Peyer's patch (tissue), 4 donors: ENCODE data around the gene DRD2.

ENCODE experiments used
- POLR2A ChIP-seq, 2 donors: fragments of 450-650 bp; IDR thresholded peaks; one replicate each; pipeline ENCODE4 v1.5.1; 2017; ENCODE audit warnings: antibody characterized with exemption in 2 of 2, mild to moderate bottlenecking in 2 of 2, moderate library complexity in 2 of 2
- TF ChIP-seq, protein P1 (sequence below), 6 experiments: fragments of 450-650 bp in 4 of 6; fragments of 200-600 bp in 2 of 6; sonication (generic) in 1 of 6; IDR thresholded peaks; one replicate each; pipeline ENCODE4 v1.5.1; 2017 to 2019; ENCODE audit warnings: antibody characterized with exemption in 6 of 6, mild to moderate bottlenecking in 3 of 6, moderate library complexity in 1 of 6

DNA sequence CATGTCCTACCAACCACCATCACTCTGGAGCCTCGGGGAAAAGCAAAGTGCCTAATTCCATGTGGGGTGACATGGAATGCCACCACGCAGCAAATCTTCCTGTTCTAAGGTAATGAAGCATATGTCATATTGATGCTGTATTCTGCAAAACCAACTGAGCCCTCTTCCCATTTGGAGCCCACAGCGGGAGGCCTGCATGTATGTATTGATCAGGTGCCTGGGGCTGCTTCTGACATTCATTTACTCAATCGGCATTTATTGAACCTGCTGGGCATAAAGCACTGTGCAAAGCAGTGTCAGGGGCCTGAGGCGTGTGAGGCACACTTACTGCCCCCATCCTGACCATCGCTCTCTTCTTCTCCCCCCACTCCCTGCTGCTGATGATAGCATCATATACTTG, 48.5 kb downstream of the DRD2 start:
- no peak for TF ChIP-seq POLR2A (IDR thresholded peaks at IDR 0.05)
- TF ChIP-seq, protein P1, sequence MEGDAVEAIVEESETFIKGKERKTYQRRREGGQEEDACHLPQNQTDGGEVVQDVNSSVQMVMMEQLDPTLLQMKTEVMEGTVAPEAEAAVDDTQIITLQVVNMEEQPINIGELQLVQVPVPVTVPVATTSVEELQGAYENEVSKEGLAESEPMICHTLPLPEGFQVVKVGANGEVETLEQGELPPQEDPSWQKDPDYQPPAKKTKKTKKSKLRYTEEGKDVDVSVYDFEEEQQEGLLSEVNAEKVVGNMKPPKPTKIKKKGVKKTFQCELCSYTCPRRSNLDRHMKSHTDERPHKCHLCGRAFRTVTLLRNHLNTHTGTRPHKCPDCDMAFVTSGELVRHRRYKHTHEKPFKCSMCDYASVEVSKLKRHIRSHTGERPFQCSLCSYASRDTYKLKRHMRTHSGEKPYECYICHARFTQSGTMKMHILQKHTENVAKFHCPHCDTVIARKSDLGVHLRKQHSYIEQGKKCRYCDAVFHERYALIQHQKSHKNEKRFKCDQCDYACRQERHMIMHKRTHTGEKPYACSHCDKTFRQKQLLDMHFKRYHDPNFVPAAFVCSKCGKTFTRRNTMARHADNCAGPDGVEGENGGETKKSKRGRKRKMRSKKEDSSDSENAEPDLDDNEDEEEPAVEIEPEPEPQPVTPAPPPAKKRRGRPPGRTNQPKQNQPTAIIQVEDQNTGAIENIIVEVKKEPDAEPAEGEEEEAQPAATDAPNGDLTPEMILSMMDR (IDR thresholded peaks at IDR 0.05) = no peak
